Uterus (tissue), 4 donors: ENCODE results near the gene FAM120A. TPM values are rescaled to one million over a fixed set of nuclear protein-coding genes. Genes with fewer than 3 reads are reported as not detected.

ENCODE experiments used
- DNase-seq, 2 donors: peaks; one replicate each; pipeline ENCODE4 v3.0.0-alpha.2; 2019 to 2020
- H3K27ac ChIP-seq, 2 donors: fragments of 200-600 bp; sonication (generic); 1 replicate in 1 of 2; 2 replicates in 1 of 2; pipeline ENCODE4 v1.5.1; 2016 to 2018
- H3K27me3 ChIP-seq, 2 donors: fragments of 200-600 bp; sonication (generic); one replicate each; pipeline ENCODE4 v1.5.1; 2018 to 2019; ENCODE audit warnings: control low read depth in 1 of 2
- H3K36me3 ChIP-seq, 2 donors: fragments of 200-600 bp; sonication (generic); one replicate each; pipeline ENCODE4 v1.5.1; 2019; ENCODE audit warnings: control low read depth in 1 of 2
- H3K4me1 ChIP-seq, 2 donors: fragments of 200-600 bp; sonication (generic); one replicate each; pipeline ENCODE4 v1.5.1; 2018 to 2019; ENCODE audit warnings: control low read depth in 1 of 2
- H3K4me3 ChIP-seq, 2 donors: fragments of 200-600 bp; sonication (generic); 1 replicate in 1 of 2; 2 replicates in 1 of 2; pipeline ENCODE4 v1.5.1; 2018 to 2019; ENCODE audit warnings: mild to moderate bottlenecking in 1 of 2
- H3K9me3 ChIP-seq, 2 donors: fragments of 200-600 bp; sonication (generic); one replicate each; pipeline ENCODE4 v1.5.1; 2019; ENCODE audit warnings: control low read depth in 1 of 2
- CTCF ChIP-seq, 4 experiments: fragments of 200-600 bp in 2 of 4; fragments of 450-650 bp in 2 of 4; sonication (generic) in 2 of 4; IDR thresholded peaks; one replicate each; pipeline ENCODE4 v1.5.1; 2016 to 2019; ENCODE audit warnings: antibody characterized with exemption in 4 of 4, mild to moderate bottlenecking in 2 of 4, moderate library complexity in 1 of 4
- POLR2A ChIP-seq, 2 donors: fragments of 450-650 bp; IDR thresholded peaks; one replicate each; pipeline ENCODE4 v1.6.1; 2016; ENCODE audit warnings: antibody characterized with exemption in 2 of 2, mild to moderate bottlenecking in 1 of 2, moderate library complexity in 1 of 2
- intact Hi-C: fragments of 100-400 bp; cut with DNase I; formaldehyde crosslinking; loops from one replicate; pipeline ENCODE4 v1.15.1; 2023; ENCODE audit warnings: low total_unique reads
- total RNA-seq, 4 donors: library from RNA; depleted of rRNA in 3 of 4; stranded (reverse); fragments of >200 nt in 3 of 4; gene quantifications; one replicate each; pipeline versions ENCODE4 v1.1.0 to v1.2.4, GENCODE V29; 2014 to 2023
- donor health status: DM: yes; HTN: yes; CAD: no.

FAM120A gene
- total RNA-seq, 4 donors from 2014 or later = 36.8 to 110 (median 103) TPM

DNA sequence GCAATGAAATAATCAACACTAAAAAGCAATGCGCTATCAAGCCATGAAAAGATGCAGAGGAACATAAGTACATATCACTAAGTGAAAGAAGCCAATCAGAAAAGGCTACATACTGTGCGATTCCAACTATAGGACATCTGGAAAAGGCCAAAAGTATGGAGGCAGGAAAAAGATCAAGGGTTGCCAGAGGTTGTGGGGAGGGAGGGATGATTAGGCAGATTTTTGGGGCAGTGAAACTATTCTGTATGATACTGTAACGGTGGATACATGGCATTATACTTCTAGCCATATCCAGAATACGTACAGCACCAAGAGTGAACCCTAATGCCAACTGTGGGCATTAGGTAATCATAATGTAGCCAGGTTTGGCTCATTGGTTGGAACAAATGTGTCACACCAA, 51.9 kb downstream of the FAM120A start:
- Histone ChIP-seq H3K36me3 (no peaks in the 10 kb centered on the region), H3K4me1 (no peaks in the 10 kb centered on the region), H3K27ac (no peak overlapping the region), H3K4me3 (no peak overlapping the region), H3K27me3 (no peaks in the 10 kb centered on the region), H3K9me3 (no peaks in the 10 kb centered on the region)
- DNase-seq = no peak
- intact Hi-C loops = no loop called here
- TF ChIP-seq POLR2A (IDR thresholded peaks at IDR 0.05) (no peak), CTCF (IDR thresholded peaks at IDR 0.05) (no peak)

- H3K4me1 ChIP-seq = no peaks in the 10 kb centered on the region
- no peak for DNase-seq
- H3K27ac ChIP-seq = peak overlapping the region; percentile 19 to 22
- no peaks in the 10 kb centered on the region for H3K27me3 ChIP-seq
- no peak overlapping the region for H3K4me3 ChIP-seq
- no peak for TF ChIP-seq CTCF (IDR thresholded peaks at IDR 0.05)
- no peak for TF ChIP-seq POLR2A (IDR thresholded peaks at IDR 0.05)
- intact Hi-C loops = no loop called here
- no peaks in the 10 kb centered on the region for H3K9me3 ChIP-seq
- H3K36me3 ChIP-seq = no peaks in the 10 kb centered on the region
These were observed 54.2 kb downstream of the FAM120A start for GRCh38 chr9:93505541-93506132.

DNA sequence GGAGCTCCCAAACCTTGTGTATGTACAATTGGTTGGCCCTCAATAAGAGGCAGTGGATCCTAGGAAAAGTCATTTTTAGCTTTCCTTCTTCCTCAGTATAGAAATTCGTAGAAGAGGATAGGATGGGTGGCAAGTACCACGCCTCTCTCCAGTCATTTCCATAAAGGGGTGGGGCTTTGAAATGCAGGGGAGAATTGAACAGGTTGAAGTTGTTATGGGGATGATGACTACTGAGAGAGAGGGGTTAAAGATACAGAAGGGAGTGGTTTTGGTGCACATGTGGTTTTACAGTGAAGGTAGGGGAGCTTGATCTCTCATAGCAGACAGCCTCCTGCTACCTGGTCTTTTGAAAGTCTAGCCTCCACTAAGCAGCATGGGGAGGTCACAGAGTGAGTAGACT, 56.3 kb downstream of the FAM120A start:
- Histone ChIP-seq H3K9me3 (no peaks in the 10 kb centered on the region), H3K27ac (no peak overlapping the region), H3K27me3 (no peaks in the 10 kb centered on the region), H3K4me3 (no peak overlapping the region), H3K4me1 (no peaks in the 10 kb centered on the region), H3K36me3 (no peaks in the 10 kb centered on the region)
- no peak for DNase-seq
- TF ChIP-seq CTCF (IDR thresholded peaks at IDR 0.05) = no peak
- TF ChIP-seq POLR2A (IDR thresholded peaks at IDR 0.05) = no peak
- intact Hi-C loops = no loop called here

- Histone ChIP-seq H3K4me1 (no peaks in the 10 kb centered on the region), H3K27ac (no peak overlapping the region), H3K4me3 (no peak overlapping the region), H3K27me3 (no peaks in the 10 kb centered on the region), H3K9me3 (no peaks in the 10 kb centered on the region), H3K36me3 (no peaks in the 10 kb centered on the region)
- intact Hi-C loops = no loop called here
- no peak for DNase-seq
- TF ChIP-seq CTCF (IDR thresholded peaks at IDR 0.05) = no peak
- no peak for TF ChIP-seq POLR2A (IDR thresholded peaks at IDR 0.05)
These were observed 56.7 kb downstream of the FAM120A start for GRCh38 chr9:93508207-93508606.

DNA sequence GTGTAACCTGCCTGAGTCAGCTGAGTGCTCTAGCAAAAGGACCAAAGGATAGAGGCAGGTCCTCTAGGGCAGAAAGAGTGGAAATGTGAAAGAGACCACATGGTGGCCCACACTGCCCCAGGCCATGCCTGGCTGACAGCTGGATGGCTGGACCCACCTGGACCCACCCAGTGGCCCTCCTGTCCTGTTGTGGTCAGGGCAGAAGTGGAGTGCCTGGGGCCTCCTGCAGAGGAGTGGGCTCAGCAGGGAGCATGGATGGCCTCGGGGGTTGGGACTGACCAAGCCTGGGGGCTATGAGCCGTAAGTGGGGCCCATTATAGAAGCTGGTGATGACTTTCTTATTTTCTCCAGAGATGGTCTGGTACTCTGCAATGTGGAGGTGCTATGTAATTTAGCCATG, 57.6 kb downstream of the FAM120A start:
- TF ChIP-seq POLR2A (IDR thresholded peaks at IDR 0.05) (no peak), CTCF (IDR thresholded peaks at IDR 0.05) (no peak)
- H3K27me3 ChIP-seq = no peaks in the 10 kb centered on the region
- no peaks in the 10 kb centered on the region for H3K4me1 ChIP-seq
- no peak for DNase-seq
- no peaks in the 10 kb centered on the region for H3K9me3 ChIP-seq
- H3K27ac ChIP-seq = no peak overlapping the region
- no peaks in the 10 kb centered on the region for H3K36me3 ChIP-seq
- H3K4me3 ChIP-seq = no peak overlapping the region
- intact Hi-C loops = no loop called here
